Brain microvascular endothelial cell (primary cell): ENCODE results near the gene MESD.

Source experiments
- DNase-seq: peaks from one replicate; pipeline ENCODE4 v3.0.0-alpha.2; 2020
- H3K27ac ChIP-seq: fragments of 250-450 bp; sonication (Bioruptor Pico); 2 replicates; pipeline ENCODE4 v1.5.1; 2020; ENCODE audit warnings: mild to moderate bottlenecking, moderate library complexity
- H3K27me3 ChIP-seq: fragments of 250-450 bp; sonication (Bioruptor Pico); replicated peaks from 2 replicates; pipeline ENCODE4 v1.5.1; 2020; ENCODE audit warnings: mild to moderate bottlenecking
- H3K36me3 ChIP-seq: fragments of 250-450 bp; sonication (Bioruptor Pico); replicated peaks from 2 replicates; pipeline ENCODE4 v1.5.1; 2020; ENCODE audit warnings: mild to moderate bottlenecking
- H3K4me3 ChIP-seq: 2 replicates; pipeline ENCODE4 v1.5.1; 2011; ENCODE audit warnings: low read depth, mild to moderate bottlenecking, control low read depth, low read length, moderate library complexity
- in situ Hi-C: cut with HindIII; loops from 2 replicates; pipeline ENCODE4 v1.10.0; 2017; ENCODE audit warnings: low sequenced_read_pairs, low pct_ligation_motif_present
- TF ChIP-seq, protein P1 (sequence below): IDR thresholded peaks from 2 replicates; pipeline ENCODE4 v1.5.1; 2011; ENCODE audit warnings: low read depth, mild to moderate bottlenecking, moderate library complexity, low read length, control low read depth, inconsistent platforms; ENCODE audit errors: missing control alignments

The MESD gene

DNA sequence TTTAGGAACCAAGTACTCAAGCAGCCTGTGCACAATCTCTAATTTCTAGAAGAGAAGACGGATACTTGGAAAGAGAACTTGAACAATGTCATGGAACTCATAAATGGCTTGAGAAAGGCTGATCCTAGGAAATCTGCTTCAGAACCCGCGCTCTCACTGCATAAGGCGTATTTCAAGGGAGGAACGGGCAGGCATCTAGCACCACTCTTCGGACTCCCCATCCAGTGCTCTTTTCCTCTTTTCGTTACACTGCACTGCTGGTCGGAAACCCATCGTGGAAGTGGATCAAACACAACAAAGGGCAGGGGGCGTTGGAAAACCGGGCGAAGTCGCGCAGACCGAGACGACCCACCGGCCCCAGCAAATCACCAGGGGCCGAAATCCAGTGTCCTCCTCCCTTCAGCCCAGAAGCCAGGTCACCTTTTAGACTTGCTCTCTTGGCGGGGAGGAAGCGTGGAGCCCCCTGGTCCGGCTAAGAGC is 10.6 kb upstream of the MESD start:
- peak overlapping the region; percentile 88 for H3K4me3 ChIP-seq
- in situ Hi-C loops, result no loop called here

DNA sequence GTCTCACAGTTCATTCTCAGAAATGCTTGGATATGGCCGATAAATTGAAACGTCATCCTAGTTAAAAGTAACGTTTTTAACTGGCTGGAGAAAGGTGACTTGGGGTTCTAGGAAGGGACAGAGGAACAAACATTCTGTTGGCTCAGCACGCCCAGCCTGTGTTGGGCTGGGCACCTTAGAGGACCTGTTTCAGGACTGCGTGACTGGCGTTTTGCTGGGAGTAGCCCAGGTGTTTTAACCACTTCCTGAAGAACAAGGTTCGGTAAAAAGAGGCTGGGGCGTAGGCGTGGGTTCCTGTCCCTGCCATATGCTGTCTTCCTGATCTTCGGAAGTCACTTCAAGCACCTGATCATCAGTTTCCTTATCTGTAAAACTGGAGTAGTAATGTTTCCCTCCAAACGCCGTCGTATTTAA is 10.0 kb upstream of the MESD start:
- H3K4me3 ChIP-seq, result peak overlapping the region; percentile 88
- H3K27ac ChIP-seq, result no peak overlapping the region
- no peaks in the 10 kb centered on the region for H3K36me3 ChIP-seq
- in situ Hi-C loops, result no loop called here
- no peak for DNase-seq
- TF ChIP-seq, protein P1, sequence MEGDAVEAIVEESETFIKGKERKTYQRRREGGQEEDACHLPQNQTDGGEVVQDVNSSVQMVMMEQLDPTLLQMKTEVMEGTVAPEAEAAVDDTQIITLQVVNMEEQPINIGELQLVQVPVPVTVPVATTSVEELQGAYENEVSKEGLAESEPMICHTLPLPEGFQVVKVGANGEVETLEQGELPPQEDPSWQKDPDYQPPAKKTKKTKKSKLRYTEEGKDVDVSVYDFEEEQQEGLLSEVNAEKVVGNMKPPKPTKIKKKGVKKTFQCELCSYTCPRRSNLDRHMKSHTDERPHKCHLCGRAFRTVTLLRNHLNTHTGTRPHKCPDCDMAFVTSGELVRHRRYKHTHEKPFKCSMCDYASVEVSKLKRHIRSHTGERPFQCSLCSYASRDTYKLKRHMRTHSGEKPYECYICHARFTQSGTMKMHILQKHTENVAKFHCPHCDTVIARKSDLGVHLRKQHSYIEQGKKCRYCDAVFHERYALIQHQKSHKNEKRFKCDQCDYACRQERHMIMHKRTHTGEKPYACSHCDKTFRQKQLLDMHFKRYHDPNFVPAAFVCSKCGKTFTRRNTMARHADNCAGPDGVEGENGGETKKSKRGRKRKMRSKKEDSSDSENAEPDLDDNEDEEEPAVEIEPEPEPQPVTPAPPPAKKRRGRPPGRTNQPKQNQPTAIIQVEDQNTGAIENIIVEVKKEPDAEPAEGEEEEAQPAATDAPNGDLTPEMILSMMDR, result no peak
- H3K27me3 ChIP-seq, result no peaks in the 10 kb centered on the region

More for the DNA sequence above, 10.6 kb upstream of the MESD start:
- no peak for DNase-seq
- peak overlapping the region; percentile 90 for H3K27ac ChIP-seq
- H3K36me3 ChIP-seq, result no peaks in the 10 kb centered on the region
- TF ChIP-seq, protein P1, result no peak
- H3K27me3 ChIP-seq, result no peaks in the 10 kb centered on the region

DNA sequence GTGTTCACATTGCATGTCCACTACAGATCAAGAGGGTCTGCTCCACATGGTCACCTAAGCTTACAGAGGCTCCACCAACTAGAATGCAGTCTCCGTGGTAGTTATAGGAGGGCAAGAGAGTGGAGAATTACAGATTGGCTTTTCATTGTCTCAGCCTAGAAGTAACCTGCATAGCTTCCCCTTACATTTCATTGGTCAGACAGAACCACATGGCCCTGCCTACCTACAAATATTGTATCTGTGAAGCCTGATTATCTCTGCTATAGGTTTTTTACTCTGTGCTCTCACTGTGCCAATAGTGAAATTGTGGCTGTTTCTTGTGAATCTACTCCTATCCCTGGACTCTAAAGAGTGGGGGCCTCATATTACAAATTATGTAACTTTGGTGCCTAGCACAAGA is 8.6 kb upstream of the MESD start:
- DNase-seq, result no peak
- Histone ChIP-seq H3K27ac (no peak overlapping the region), H3K4me3 (no peak overlapping the region), H3K36me3 (no peaks in the 10 kb centered on the region), H3K27me3 (no peaks in the 10 kb centered on the region)
- in situ Hi-C loops, result no loop called here
- TF ChIP-seq, protein P1, result no peak

DNA sequence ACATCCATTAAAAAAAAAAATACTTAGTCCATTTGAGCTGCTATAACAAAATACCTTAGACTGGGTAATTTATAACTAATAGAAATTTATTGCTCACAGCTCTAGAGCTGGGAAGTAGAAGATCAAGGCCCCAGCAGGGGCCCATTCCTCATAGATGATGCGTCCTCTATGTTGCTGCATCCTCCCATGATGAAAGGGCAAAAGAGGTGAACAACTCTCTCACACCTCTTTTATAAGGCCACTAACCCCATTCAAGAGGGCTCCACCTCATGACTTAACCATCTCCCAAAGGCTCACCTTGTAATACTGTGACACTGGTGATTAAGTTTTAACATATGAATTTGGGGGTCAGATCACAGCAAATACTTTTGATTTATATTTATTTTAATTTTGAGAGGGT is 8.1 kb upstream of the MESD start:
- Histone ChIP-seq H3K36me3 (no peaks in the 10 kb centered on the region), H3K27ac (no peak overlapping the region), H3K4me3 (no peak overlapping the region), H3K27me3 (no peaks in the 10 kb centered on the region)
- in situ Hi-C loops, result no loop called here
- DNase-seq, result no peak
- TF ChIP-seq, protein P1, result no peak

DNA sequence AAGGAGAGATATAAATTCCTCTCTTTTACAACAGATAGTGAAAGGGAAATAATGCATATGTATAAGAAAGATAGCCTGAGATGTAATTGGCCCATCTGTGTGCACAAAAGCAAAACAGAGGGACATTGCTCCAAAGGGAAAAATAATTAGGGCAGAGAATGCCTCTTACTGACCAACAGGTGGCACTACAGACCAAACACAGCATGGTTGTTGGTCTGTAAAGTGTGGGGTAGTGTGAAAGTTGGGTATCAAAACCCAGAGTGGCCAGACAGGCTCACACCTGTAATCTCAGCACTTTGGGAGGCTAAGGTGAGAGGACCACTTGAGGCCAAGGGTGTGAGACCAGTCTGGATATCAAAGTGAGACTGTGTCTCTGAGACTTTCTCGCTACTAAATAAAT is 6.6 kb upstream of the MESD start:
- Histone ChIP-seq H3K4me3 (no peak overlapping the region), H3K36me3 (no peaks in the 10 kb centered on the region), H3K27ac (no peak overlapping the region), H3K27me3 (no peaks in the 10 kb centered on the region)
- TF ChIP-seq, protein P1, result peak; percentile 62
- in situ Hi-C loops, result no loop called here
- DNase-seq, result no peak

DNA sequence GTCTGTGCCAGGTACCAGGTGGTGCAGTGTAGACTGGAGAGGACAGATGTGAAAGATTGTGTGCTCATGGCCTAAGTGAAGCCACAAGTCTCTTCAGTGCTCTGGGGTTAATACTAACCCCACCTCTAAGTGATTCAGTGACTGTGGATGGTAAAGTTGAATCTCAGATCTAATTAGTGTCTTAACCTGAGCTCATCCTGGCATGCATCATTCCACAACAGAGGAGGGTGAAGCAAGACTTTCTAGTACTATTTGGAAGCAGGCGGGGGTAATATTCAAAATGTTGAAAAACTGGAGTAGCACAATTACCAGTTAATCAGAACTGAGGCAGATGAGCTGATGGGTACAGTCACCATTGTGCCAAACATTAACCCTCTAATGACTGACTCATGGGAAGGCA is 2.8 kb upstream of the MESD start:
- TF ChIP-seq, protein P1, result no peak
- H3K27me3 ChIP-seq, result no peaks in the 10 kb centered on the region
- H3K4me3 ChIP-seq, result no peak overlapping the region
- in situ Hi-C loops, result no loop called here
- H3K36me3 ChIP-seq, result no peaks in the 10 kb centered on the region
- H3K27ac ChIP-seq, result no peak overlapping the region
- no peak for DNase-seq
